Astrocyte (in vitro differentiated cells and primary cell): ENCODE measurements around the gene CDK3.

ENCODE experiments used
- CTCF ChIP-seq: IDR thresholded peaks from 2 replicates; pipeline ENCODE4 v1.5.1; 2011; ENCODE audit warnings: low read depth, mild to moderate bottlenecking, inconsistent platforms, low read length, moderate library complexity; ENCODE audit not compliant: insufficient read depth
- EZH2 ChIP-seq: IDR thresholded peaks from 2 replicates; pipeline ENCODE4 v1.6.1; 2012; ENCODE audit warnings: mild to moderate bottlenecking, low read length, inconsistent platforms; ENCODE audit not compliant: insufficient read depth

DNA sequence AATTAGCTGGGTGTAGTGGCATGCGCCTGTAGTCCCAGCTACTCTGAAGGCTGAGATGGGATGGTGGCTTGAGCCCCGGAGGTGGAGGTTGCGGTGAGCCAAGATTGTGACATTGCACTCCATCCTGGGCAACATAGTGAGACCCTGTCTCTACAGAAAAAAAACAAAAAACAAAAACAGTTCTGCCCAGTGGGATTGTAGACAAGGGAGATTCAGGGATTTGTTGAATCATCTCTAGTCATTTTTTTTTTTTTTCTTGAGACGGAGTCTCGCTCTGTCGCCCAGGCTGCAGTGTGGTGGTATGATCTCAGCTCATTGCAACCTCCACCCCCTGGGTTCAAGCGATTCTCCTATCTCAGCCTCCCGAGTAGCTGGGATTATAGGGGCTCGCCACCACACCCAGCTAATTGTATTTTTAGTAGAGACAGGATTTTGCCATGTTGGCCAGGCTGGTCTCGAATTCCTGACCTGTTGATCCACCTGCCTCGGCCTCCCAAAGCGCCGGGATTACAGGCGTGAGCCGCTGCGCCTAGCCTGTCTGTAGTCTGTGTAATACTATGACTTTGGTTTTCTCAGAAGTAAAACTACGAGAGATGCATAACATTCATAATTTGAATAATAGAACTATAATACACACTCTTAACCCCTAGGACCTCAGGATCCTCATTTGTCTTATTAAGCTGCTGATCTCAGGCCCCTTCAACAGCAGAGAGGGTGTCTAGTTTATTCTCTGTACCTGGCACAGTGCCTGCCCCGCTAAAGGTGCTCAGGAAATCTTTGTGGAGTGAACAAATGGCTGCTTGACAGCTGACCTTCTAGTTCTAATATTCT is 20.3 kb upstream of the CDK3 start:
- TF ChIP-seq EZH2 (no peak), CTCF (no peak)
